Measurements from ENCODE around the gene MKRN3.
"Not testable (repeated sequence)": the region's sequence is repeated elsewhere in the genome, so short reads cannot be mapped to it uniquely, and the experiment has no call there.

Gene MKRN3

GRCh38 chr15:23589012-23589411, 23.5 kb downstream of the MKRN3 start:
- no peak overlapping the region for H3K4me3 ChIP-seq (ENCODE audit: low read length)
- H3K79me2 ChIP-seq (ENCODE audit: control insufficient read depth, insufficient read depth, low read length): no peaks in the 10 kb centered on the region
- DNase-seq: no peak
- no peak overlapping the region for H3K4ac ChIP-seq (ENCODE audit: low read depth, low read length)
- no peak overlapping the region for H3K56ac ChIP-seq (ENCODE audit: low read length)
- no peaks in the 10 kb centered on the region for H3K79me1 ChIP-seq (ENCODE audit: low read length)
- no peak overlapping the region for H4K8ac ChIP-seq (ENCODE audit: low read depth, low read length)
- H2BK120ac ChIP-seq (ENCODE audit: low read depth, low read length): no peak overlapping the region
- H2BK5ac ChIP-seq (ENCODE audit: low read length): no peak overlapping the region
- H3K4me1 ChIP-seq (ENCODE audit: control insufficient read depth, low read depth, low read length): no peaks in the 10 kb centered on the region
- no peak overlapping the region for H2AK5ac ChIP-seq (ENCODE audit: low read length)
- WGBS (ENCODE audit: extremely low coverage, insufficient coverage, low lambda C conversion rate): no CpG with 5 or more reads among the region's 3 CpGs
- H3K27me3 ChIP-seq (ENCODE audit: insufficient read depth, low read length, poor library complexity): no peaks in the 10 kb centered on the region
- H3K23ac ChIP-seq (ENCODE audit: low read length): no peak overlapping the region
- H4K5ac ChIP-seq (ENCODE audit: low read length): no peak overlapping the region
- no peak overlapping the region for H2BK15ac ChIP-seq (replicated peaks; ENCODE audit: low read depth)
- no peaks in the 10 kb centered on the region for H3K36me3 ChIP-seq (ENCODE audit: control insufficient read depth, insufficient read depth, low read length)
- H3K4me2 ChIP-seq (ENCODE audit: low read length): no peak overlapping the region
- no peak overlapping the region for H3K27ac ChIP-seq (ENCODE audit: low read depth, low read length)
- no peak overlapping the region for H3K18ac ChIP-seq (ENCODE audit: low read length)
- H3K9ac ChIP-seq (ENCODE audit: low read length): no peak overlapping the region

DNA sequence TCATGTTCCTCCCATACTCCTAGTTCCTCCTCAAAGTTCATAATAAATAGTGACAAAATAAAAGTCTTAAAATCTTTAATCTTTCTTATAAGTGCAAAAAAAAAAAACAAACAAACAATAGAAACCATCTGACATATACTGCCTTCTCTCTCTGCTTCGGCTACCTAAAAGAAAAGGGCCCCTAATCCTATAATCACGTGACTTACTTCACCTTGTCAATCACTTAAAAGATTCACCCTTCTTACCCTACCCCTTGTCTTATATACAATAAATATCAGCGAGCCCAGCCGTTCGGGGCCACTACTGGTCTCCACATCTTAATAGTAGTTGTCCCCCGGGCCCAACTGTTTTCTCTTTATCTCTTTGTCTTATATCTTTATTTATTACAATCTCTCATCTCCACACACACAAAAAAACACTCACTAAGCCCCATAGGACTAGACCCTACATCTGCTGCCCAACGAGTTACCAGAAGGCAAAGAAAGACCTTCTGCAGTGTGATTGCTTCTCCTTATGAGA, 28.8 kb downstream of the MKRN3 start:
- no CpG with 5 or more reads among the region's 7 CpGs for WGBS (ENCODE audit: extremely low coverage, insufficient coverage, low lambda C conversion rate)
- no peak overlapping the region for H3K4me2 ChIP-seq (ENCODE audit: low read length)
- no peak for DNase-seq

DNA sequence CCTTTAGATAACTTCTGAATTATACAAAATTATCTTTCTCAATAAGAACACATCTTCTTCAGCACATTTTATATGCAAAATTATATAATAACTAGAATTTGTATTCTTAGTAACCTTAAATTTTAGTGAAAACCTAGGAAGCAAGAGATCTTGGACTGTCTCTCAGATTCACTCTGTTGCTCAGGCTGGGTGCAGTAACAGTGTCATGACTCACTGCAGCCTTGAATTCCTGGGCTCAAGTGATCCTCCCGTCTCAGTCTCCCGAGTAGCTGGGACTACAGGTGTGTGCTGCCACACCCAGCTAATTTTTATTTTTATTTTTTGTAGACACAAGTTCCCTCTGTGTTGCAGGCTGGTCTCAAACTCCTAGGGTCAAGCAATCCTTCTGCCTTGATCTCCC, 29.9 kb downstream of the MKRN3 start:
- H3K23ac ChIP-seq (ENCODE audit: low read length): no peak overlapping the region
- no peak overlapping the region for H2BK5ac ChIP-seq (ENCODE audit: low read length)
- no peak overlapping the region for H3K18ac ChIP-seq (ENCODE audit: low read length)
- H3K4me2 ChIP-seq (ENCODE audit: low read length): no peak overlapping the region
- H3K4ac ChIP-seq (ENCODE audit: low read depth, low read length): no peak overlapping the region
- no peaks in the 10 kb centered on the region for H3K4me1 ChIP-seq (ENCODE audit: control insufficient read depth, low read depth, low read length)
- no peaks in the 10 kb centered on the region for H3K79me1 ChIP-seq (ENCODE audit: low read length)
- DNase-seq: no peak
- H4K5ac ChIP-seq (ENCODE audit: low read length): no peak overlapping the region
- no peaks in the 10 kb centered on the region for H3K79me2 ChIP-seq (ENCODE audit: control insufficient read depth, insufficient read depth, low read length)
- H2BK120ac ChIP-seq (ENCODE audit: low read depth, low read length): no peak overlapping the region
- H3K56ac ChIP-seq (ENCODE audit: low read length): no peak overlapping the region
- H3K9ac ChIP-seq (ENCODE audit: low read length): no peak overlapping the region
- H3K27me3 ChIP-seq (ENCODE audit: insufficient read depth, low read length, poor library complexity): no peaks in the 10 kb centered on the region
- H3K4me3 ChIP-seq (ENCODE audit: low read length): no peak overlapping the region
- H2BK15ac ChIP-seq (replicated peaks; ENCODE audit: low read depth): no peak overlapping the region
- no peak overlapping the region for H3K27ac ChIP-seq (ENCODE audit: low read depth, low read length)
- H3K36me3 ChIP-seq (ENCODE audit: control insufficient read depth, insufficient read depth, low read length): no peaks in the 10 kb centered on the region
- H4K8ac ChIP-seq (ENCODE audit: low read depth, low read length): no peak overlapping the region
- no CpG with 5 or more reads among the region's 2 CpGs for WGBS (ENCODE audit: extremely low coverage, insufficient coverage, low lambda C conversion rate)
- no peak overlapping the region for H2AK5ac ChIP-seq (ENCODE audit: low read length)

More for the DNA sequence above, 28.8 kb downstream of the MKRN3 start:
- no peak overlapping the region for H3K4me3 ChIP-seq (ENCODE audit: low read length)
- H3K18ac ChIP-seq (ENCODE audit: low read length): no peak overlapping the region
- H2BK15ac ChIP-seq (replicated peaks; ENCODE audit: low read depth): no peak overlapping the region
- H4K5ac ChIP-seq (ENCODE audit: low read length): no peak overlapping the region
- H3K27ac ChIP-seq (ENCODE audit: low read depth, low read length): no peak overlapping the region
- no peak overlapping the region for H3K9ac ChIP-seq (ENCODE audit: low read length)
- no peak overlapping the region for H3K56ac ChIP-seq (ENCODE audit: low read length)
- H3K4ac ChIP-seq (ENCODE audit: low read depth, low read length): no peak overlapping the region
- H3K4me1 ChIP-seq (ENCODE audit: control insufficient read depth, low read depth, low read length): no peaks in the 10 kb centered on the region
- no peak overlapping the region for H3K23ac ChIP-seq (ENCODE audit: low read length)
- no peak overlapping the region for H4K8ac ChIP-seq (ENCODE audit: low read depth, low read length)
- H3K79me1 ChIP-seq (ENCODE audit: low read length): no peaks in the 10 kb centered on the region
- H2BK5ac ChIP-seq (ENCODE audit: low read length): no peak overlapping the region
- no peak overlapping the region for H2BK120ac ChIP-seq (ENCODE audit: low read depth, low read length)
- H3K36me3 ChIP-seq (ENCODE audit: control insufficient read depth, insufficient read depth, low read length): no peaks in the 10 kb centered on the region
- H2AK5ac ChIP-seq (ENCODE audit: low read length): no peak overlapping the region
- H3K79me2 ChIP-seq (ENCODE audit: control insufficient read depth, insufficient read depth, low read length): no peaks in the 10 kb centered on the region
- no peaks in the 10 kb centered on the region for H3K27me3 ChIP-seq (ENCODE audit: insufficient read depth, low read length, poor library complexity)

GRCh38 chr15:23596736-23597135, 31.3 kb downstream of the MKRN3 start:
- no peak overlapping the region for H2BK120ac ChIP-seq (ENCODE audit: low read depth, low read length)
- no peak overlapping the region for H3K18ac ChIP-seq (ENCODE audit: low read length)
- H3K9ac ChIP-seq (ENCODE audit: low read length): no peak overlapping the region
- H3K27me3 ChIP-seq (ENCODE audit: insufficient read depth, low read length, poor library complexity): no peaks in the 10 kb centered on the region
- no peak overlapping the region for H3K4me3 ChIP-seq (ENCODE audit: low read length)
- no peak overlapping the region for H3K56ac ChIP-seq (ENCODE audit: low read length)
- no peak overlapping the region for H3K23ac ChIP-seq (ENCODE audit: low read length)
- H2BK15ac ChIP-seq (replicated peaks; ENCODE audit: low read depth): no peak overlapping the region
- no peak overlapping the region for H4K5ac ChIP-seq (ENCODE audit: low read length)
- H3K4me1 ChIP-seq (ENCODE audit: control insufficient read depth, low read depth, low read length): no peaks in the 10 kb centered on the region
- no peak overlapping the region for H2AK5ac ChIP-seq (ENCODE audit: low read length)
- H3K27ac ChIP-seq (ENCODE audit: low read depth, low read length): no peak overlapping the region
- H3K79me1 ChIP-seq (ENCODE audit: low read length): no peaks in the 10 kb centered on the region
- H2BK5ac ChIP-seq (ENCODE audit: low read length): no peak overlapping the region
- DNase-seq: no peak
- H4K8ac ChIP-seq (ENCODE audit: low read depth, low read length): no peak overlapping the region
- H3K4ac ChIP-seq (ENCODE audit: low read depth, low read length): no peak overlapping the region
- H3K36me3 ChIP-seq (ENCODE audit: control insufficient read depth, insufficient read depth, low read length): no peaks in the 10 kb centered on the region
- no peaks in the 10 kb centered on the region for H3K79me2 ChIP-seq (ENCODE audit: control insufficient read depth, insufficient read depth, low read length)
- no peak overlapping the region for H3K4me2 ChIP-seq (ENCODE audit: low read length)
- no CpG with 5 or more reads among the region's 5 CpGs for WGBS (ENCODE audit: extremely low coverage, insufficient coverage, low lambda C conversion rate)

GRCh38 chr15:23597278-23597677, 31.8 kb downstream of the MKRN3 start:
- H3K4me3 ChIP-seq (ENCODE audit: low read length); H4K8ac ChIP-seq (ENCODE audit: low read depth, low read length); H4K5ac ChIP-seq (ENCODE audit: low read length); H3K27me3 ChIP-seq (ENCODE audit: insufficient read depth, low read length, poor library complexity); H3K4me2 ChIP-seq (ENCODE audit: low read length); H3K4ac ChIP-seq (ENCODE audit: low read depth, low read length); H2AK5ac ChIP-seq (ENCODE audit: low read length); H3K79me2 ChIP-seq (ENCODE audit: control insufficient read depth, insufficient read depth, low read length); H3K79me1 ChIP-seq (ENCODE audit: low read length); H2BK5ac ChIP-seq (ENCODE audit: low read length); H2BK120ac ChIP-seq (ENCODE audit: low read depth, low read length); H2BK15ac ChIP-seq (replicated peaks; ENCODE audit: low read depth); H3K36me3 ChIP-seq (ENCODE audit: control insufficient read depth, insufficient read depth, low read length); H3K4me1 ChIP-seq (ENCODE audit: control insufficient read depth, low read depth, low read length); H3K23ac ChIP-seq (ENCODE audit: low read length); H3K18ac ChIP-seq (ENCODE audit: low read length); H3K56ac ChIP-seq (ENCODE audit: low read length); H3K27ac ChIP-seq (ENCODE audit: low read depth, low read length); DNase-seq; H3K9ac ChIP-seq (ENCODE audit: low read length): not testable (repeated sequence)
- WGBS (ENCODE audit: extremely low coverage, insufficient coverage, low lambda C conversion rate): no CpG with 5 or more reads among the region's 14 CpGs

DNA sequence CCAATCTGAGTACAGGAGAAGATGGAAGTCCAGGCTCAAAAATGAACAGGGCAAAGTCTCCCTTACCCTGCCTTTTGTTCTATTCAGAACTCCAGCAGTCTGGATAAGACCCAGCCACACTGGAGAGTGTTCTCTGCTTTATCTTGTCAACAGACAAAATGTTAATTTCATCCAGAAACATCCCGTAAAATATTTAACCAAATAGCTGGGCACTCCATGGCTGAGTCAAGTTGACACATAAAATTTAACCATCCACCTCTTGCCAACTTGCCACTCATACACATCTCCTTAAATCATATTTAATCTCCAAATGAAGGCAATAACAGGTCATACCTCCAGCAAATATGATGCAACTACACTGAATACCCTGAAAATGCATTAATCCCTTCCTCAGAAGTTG, 33.6 kb downstream of the MKRN3 start:
- Histone ChIP-seq H3K27ac (ENCODE audit: low read depth, low read length) (no peak overlapping the region), H3K4me3 (ENCODE audit: low read length) (no peak overlapping the region), H3K9ac (ENCODE audit: low read length) (no peak overlapping the region), H3K56ac (ENCODE audit: low read length) (no peak overlapping the region), H2AK5ac (ENCODE audit: low read length) (no peak overlapping the region), H3K79me1 (ENCODE audit: low read length) (no peaks in the 10 kb centered on the region), H3K36me3 (ENCODE audit: control insufficient read depth, insufficient read depth, low read length) (no peaks in the 10 kb centered on the region), H4K8ac (ENCODE audit: low read depth, low read length) (no peak overlapping the region), H2BK5ac (ENCODE audit: low read length) (no peak overlapping the region), H3K4me1 (ENCODE audit: control insufficient read depth, low read depth, low read length) (no peaks in the 10 kb centered on the region), H3K18ac (ENCODE audit: low read length) (no peak overlapping the region), H3K79me2 (ENCODE audit: control insufficient read depth, insufficient read depth, low read length) (no peaks in the 10 kb centered on the region), H3K27me3 (ENCODE audit: insufficient read depth, low read length, poor library complexity) (no peaks in the 10 kb centered on the region), H2BK120ac (ENCODE audit: low read depth, low read length) (no peak overlapping the region), H3K4ac (ENCODE audit: low read depth, low read length) (no peak overlapping the region), H3K23ac (ENCODE audit: low read length) (no peak overlapping the region), H3K4me2 (ENCODE audit: low read length) (no peak overlapping the region), H2BK15ac (replicated peaks; ENCODE audit: low read depth) (no peak overlapping the region), H4K5ac (ENCODE audit: low read length) (no peak overlapping the region)
- no CpG with 5 or more reads among the region's 1 CpG for WGBS (ENCODE audit: extremely low coverage, insufficient coverage, low lambda C conversion rate)
- DNase-seq: no peak

All from mesendoderm (in vitro differentiated cells).